Mesodermal cell (in vitro differentiated cells): ENCODE data around the gene MPLKIP.
A peak's percentile ranks its signal among the peaks of the same experiment; 100 is the strongest.
"Not testable (repeated sequence)": the region's sequence is repeated elsewhere in the genome, so short reads cannot be mapped to it uniquely, and the experiment has no call there.

Source experiments
- H3K27ac ChIP-seq: 2 replicates; pipeline ENCODE4 v1.7.0; 2013; ENCODE audit warnings: mild to moderate bottlenecking, low read depth, low read length, moderate library complexity; ENCODE audit not compliant: severe bottlenecking
- H3K36me3 ChIP-seq: 2 replicates; pipeline ENCODE4 v1.7.1; 2013; ENCODE audit warnings: mild to moderate bottlenecking, low read length, moderate library complexity; ENCODE audit not compliant: control insufficient read depth, insufficient read depth
- H3K4me1 ChIP-seq: one replicate; pipeline ENCODE4 v1.7.1; 2013; ENCODE audit warnings: mild to moderate bottlenecking, low read length; ENCODE audit not compliant: insufficient read depth, control insufficient read depth, poor library complexity, severe bottlenecking
- H3K4me3 ChIP-seq: 2 replicates; pipeline ENCODE4 v1.7.0; 2013; ENCODE audit warnings: low read length, control low read depth, mild to moderate bottlenecking; ENCODE audit not compliant: insufficient read depth, poor library complexity, severe bottlenecking; ENCODE audit errors: extremely low read depth
- H3K9me3 ChIP-seq: 2 replicates; pipeline ENCODE4 v1.7.1; 2013; ENCODE audit warnings: mild to moderate bottlenecking, low read length, moderate library complexity; ENCODE audit not compliant: control insufficient read depth
- WGBS, 2 experiments: methylation state at CpG; one replicate each; pipeline ENCODE4 v1.1.5; 2013; ENCODE audit warnings: missing lambda C conversion rate in 2 of 2; ENCODE audit not compliant: insufficient coverage in 2 of 2; 5-methylcytosine and 5-hydroxymethylcytosine counted together

Gene MPLKIP

GRCh38 chr7:40156988-40157387 lies 22.6 kb upstream of the MPLKIP start:
- no peaks in the 10 kb centered on the region for H3K9me3 ChIP-seq
- 83 to 100% methylated on average over 1 to 4 of the region's 4 CpGs for WGBS, 2 experiments
- H3K4me3 ChIP-seq: no peak overlapping the region
- H3K4me1 ChIP-seq: no peaks in the 10 kb centered on the region
- no peaks in the 10 kb centered on the region for H3K36me3 ChIP-seq
- H3K27ac ChIP-seq: no peak overlapping the region

GRCh38 chr7:40151504-40151903 lies 17.1 kb upstream of the MPLKIP start:
- Histone ChIP-seq H3K9me3 (no peaks in the 10 kb centered on the region), H3K36me3 (no peaks in the 10 kb centered on the region), H3K4me1 (no peaks in the 10 kb centered on the region), H3K4me3 (no peak overlapping the region), H3K27ac (no peak overlapping the region)
- WGBS, 2 experiments: 100% methylated on average over 1 of the region's 1 CpG

GRCh38 chr7:40148671-40149070 lies 14.2 kb upstream of the MPLKIP start:
- Histone ChIP-seq H3K4me1 (no peaks in the 10 kb centered on the region), H3K27ac (no peak overlapping the region), H3K4me3 (no peak overlapping the region), H3K9me3 (peaks cover 4% of the 10 kb centered on the region), H3K36me3 (no peaks in the 10 kb centered on the region)
- WGBS, 2 experiments: 70 to 75% methylated on average over 2 of the region's 2 CpGs

GRCh38 chr7:40148247-40148580 lies 13.8 kb upstream of the MPLKIP start:
- not testable (repeated sequence) for H3K36me3 ChIP-seq, H3K27ac ChIP-seq, H3K9me3 ChIP-seq, H3K4me1 ChIP-seq, H3K4me3 ChIP-seq
- 93 to 96% methylated on average over 7 of the region's 7 CpGs for WGBS, 2 experiments

GRCh38 chr7:40147371-40148246 lies 13.2 kb upstream of the MPLKIP start:
- WGBS, 2 experiments: 91 to 95% methylated on average over 10 to 11 of the region's 19 CpGs
- H3K4me3 ChIP-seq: no peak overlapping the region
- H3K9me3 ChIP-seq: peaks cover 4% of the 10 kb centered on the region
- H3K27ac ChIP-seq: no peak overlapping the region
- no peaks in the 10 kb centered on the region for H3K36me3 ChIP-seq
- no peaks in the 10 kb centered on the region for H3K4me1 ChIP-seq

- H3K9me3 ChIP-seq, H3K36me3 ChIP-seq, H3K4me3 ChIP-seq, H3K27ac ChIP-seq, H3K4me1 ChIP-seq: not testable (repeated sequence)
- 82 to 85% methylated on average over 2 of the region's 3 CpGs for WGBS, 2 experiments
Observed at GRCh38 chr7:40145596-40146130, 11.2 kb upstream of the MPLKIP start.

GRCh38 chr7:40141916-40142315 lies 7.5 kb upstream of the MPLKIP start:
- not testable (repeated sequence) for H3K9me3 ChIP-seq, H3K27ac ChIP-seq, H3K4me1 ChIP-seq, H3K36me3 ChIP-seq, H3K4me3 ChIP-seq
- 96 to 98% methylated on average over 3 to 5 of the region's 5 CpGs for WGBS, 2 experiments

- H3K4me1 ChIP-seq, H3K36me3 ChIP-seq, H3K4me3 ChIP-seq, H3K9me3 ChIP-seq, H3K27ac ChIP-seq: not testable (repeated sequence)
- WGBS, 2 experiments: 95 to 96% methylated on average over 8 to 9 of the region's 13 CpGs
Observed at GRCh38 chr7:40139891-40140290, 5.5 kb upstream of the MPLKIP start.

GRCh38 chr7:40138973-40139372 lies 4.6 kb upstream of the MPLKIP start:
- Histone ChIP-seq H3K4me1 (no peaks in the 10 kb centered on the region), H3K9me3 (no peaks in the 10 kb centered on the region), H3K27ac (no peak overlapping the region), H3K36me3 (no peaks in the 10 kb centered on the region), H3K4me3 (no peak overlapping the region)
- WGBS, 2 experiments: 80 to 87% methylated on average over 2 to 3 of the region's 5 CpGs

- Histone ChIP-seq H3K4me3 (no peak overlapping the region), H3K9me3 (no peaks in the 10 kb centered on the region), H3K27ac (no peak overlapping the region), H3K36me3 (no peaks in the 10 kb centered on the region), H3K4me1 (no peaks in the 10 kb centered on the region)
- 86% methylated on average over 1 of the region's 2 CpGs; no CpG with 5 or more reads in 1 of the 2 experiments for WGBS, 2 experiments
Observed at GRCh38 chr7:40137563-40137962, 3.1 kb upstream of the MPLKIP start.

- peaks cover 10% of the 10 kb centered on the region for H3K36me3 ChIP-seq
- H3K27ac ChIP-seq: peak overlapping the region; percentile 89
- peak overlapping the region; percentile 93 for H3K4me3 ChIP-seq
- H3K9me3 ChIP-seq: no peaks in the 10 kb centered on the region
- 11% methylated on average over 15 of the region's 17 CpGs; no CpG with 5 or more reads in 1 of the 2 experiments for WGBS, 2 experiments
- H3K4me1 ChIP-seq: no peaks in the 10 kb centered on the region
Observed at GRCh38 chr7:40135317-40135610, 842 bp upstream of the MPLKIP start.
